ENCODE data around the gene SLC22A1.

DNA sequence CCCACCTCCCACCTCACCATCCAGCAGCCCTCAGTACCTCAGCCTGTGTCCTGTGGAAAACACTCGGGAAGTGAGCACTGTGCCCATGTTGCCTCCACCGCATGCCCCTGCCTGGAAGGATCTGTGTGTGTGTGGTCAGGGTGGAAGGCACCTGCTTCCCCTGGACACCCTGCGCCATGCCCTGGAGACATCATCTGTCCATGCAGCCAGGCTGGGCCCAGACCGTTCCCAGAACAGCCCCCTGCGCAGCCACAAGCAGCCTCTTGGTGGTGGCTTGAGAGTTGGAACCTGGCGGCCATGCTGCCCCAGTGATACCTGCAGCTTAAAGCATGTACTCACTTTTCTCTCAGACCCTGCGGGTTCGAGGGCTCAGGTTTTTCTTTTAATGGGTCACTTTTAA is 34.9 kb upstream of the SLC22A1 start:
- TF ChIP-seq, protein P1, sequence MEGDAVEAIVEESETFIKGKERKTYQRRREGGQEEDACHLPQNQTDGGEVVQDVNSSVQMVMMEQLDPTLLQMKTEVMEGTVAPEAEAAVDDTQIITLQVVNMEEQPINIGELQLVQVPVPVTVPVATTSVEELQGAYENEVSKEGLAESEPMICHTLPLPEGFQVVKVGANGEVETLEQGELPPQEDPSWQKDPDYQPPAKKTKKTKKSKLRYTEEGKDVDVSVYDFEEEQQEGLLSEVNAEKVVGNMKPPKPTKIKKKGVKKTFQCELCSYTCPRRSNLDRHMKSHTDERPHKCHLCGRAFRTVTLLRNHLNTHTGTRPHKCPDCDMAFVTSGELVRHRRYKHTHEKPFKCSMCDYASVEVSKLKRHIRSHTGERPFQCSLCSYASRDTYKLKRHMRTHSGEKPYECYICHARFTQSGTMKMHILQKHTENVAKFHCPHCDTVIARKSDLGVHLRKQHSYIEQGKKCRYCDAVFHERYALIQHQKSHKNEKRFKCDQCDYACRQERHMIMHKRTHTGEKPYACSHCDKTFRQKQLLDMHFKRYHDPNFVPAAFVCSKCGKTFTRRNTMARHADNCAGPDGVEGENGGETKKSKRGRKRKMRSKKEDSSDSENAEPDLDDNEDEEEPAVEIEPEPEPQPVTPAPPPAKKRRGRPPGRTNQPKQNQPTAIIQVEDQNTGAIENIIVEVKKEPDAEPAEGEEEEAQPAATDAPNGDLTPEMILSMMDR (IDR thresholded peaks at IDR 0.05), result no peak
- no peak for TF ChIP-seq POLR2A (IDR thresholded peaks at IDR 0.05)

Measured in adrenal gland (tissue), 5 donors.